Activated naive CD8-positive, alpha-beta T cell treated with anti-CD3 and anti-CD28 coated beads, Interleukin-2, amount 10 ng/mL, durations not matched to agents 7 days and 5 days (primary cell): ENCODE results near the gene SOCS1. TPM values are rescaled to one million over a fixed set of nuclear protein-coding genes. Genes with fewer than 3 reads are reported as not detected.

Experiments
- ATAC-seq: fragments of 150-1000 bp; cut with Tn5 transposase; one replicate; pipeline ENCODE4 v1.10.0; 2021; ENCODE audit warnings: low read depth, moderate library complexity
- POLR2A ChIA-PET: fragments of 350-600 bp; sonication (Branson Sonifier 250); formaldehyde crosslinking; loops from one replicate; lab custom pipeline; 2021; ENCODE audit warnings: antibody characterized with exemption; lab: Charles Lee
- DNase-seq: peaks from one replicate; pipeline ENCODE4 v3.0.0; 2021
- H3K27ac Mint-ChIP-seq: one replicate; pipeline ENCODE4 v1.8.0; 2022; ENCODE audit warnings: mild to moderate bottlenecking, mixed read lengths
- H3K27me3 Mint-ChIP-seq: one replicate; pipeline ENCODE4 v1.8.0; 2022; ENCODE audit warnings: mild to moderate bottlenecking, moderate library complexity, mixed read lengths
- H3K36me3 Mint-ChIP-seq: one replicate; pipeline ENCODE4 v1.8.0; 2021; ENCODE audit warnings: mild to moderate bottlenecking, mixed read lengths
- H3K4me1 Mint-ChIP-seq: one replicate; pipeline ENCODE4 v1.8.0; 2021; ENCODE audit warnings: mixed read lengths
- H3K4me3 Mint-ChIP-seq: one replicate; pipeline ENCODE4 v1.8.0; 2022; ENCODE audit warnings: mild to moderate bottlenecking, moderate library complexity, mixed read lengths
- H3K9me3 Mint-ChIP-seq: one replicate; pipeline ENCODE4 v1.8.0; 2021; ENCODE audit warnings: mixed read lengths
- total RNA-seq, 2 experiments: library from RNA; stranded (reverse); gene quantifications; one replicate each; pipeline ENCODE4 v1.2.3, GENCODE V29; 2021

SOCS1 gene
- total RNA-seq, 2 experiments from 2014 or later: 165 to 176 TPM

GRCh38 chr16:11241480-11242204 lies 14.4 kb downstream of the SOCS1 start:
- no peak for ATAC-seq
- no peak for DNase-seq
- Mint-ChIP-seq H3K27me3 (no peaks in the 10 kb centered on the region), H3K9me3 (no peaks in the 10 kb centered on the region), H3K4me1 (peaks cover 51% of the 10 kb centered on the region), H3K27ac (no peak overlapping the region), H3K36me3 (peaks cover 1% of the 10 kb centered on the region), H3K4me3 (no peak overlapping the region)
- POLR2A ChIA-PET: interaction anchor here (0.9 to 12.6 kb wide), 3 partner anchors 13 to 190 kb away, joined by 5 to 223 read pairs (median 10); partner anchors contain the start of gene SOCS1

GRCh38 chr16:11240636-11241473 lies 15.1 kb downstream of the SOCS1 start:
- DNase-seq (no peak), ATAC-seq (peak; percentile 61)
- Mint-ChIP-seq H3K27ac (no peak overlapping the region), H3K27me3 (no peaks in the 10 kb centered on the region), H3K4me3 (no peak overlapping the region), H3K9me3 (no peaks in the 10 kb centered on the region), H3K4me1 (peaks cover 49% of the 10 kb centered on the region), H3K36me3 (peaks cover 1% of the 10 kb centered on the region)
- POLR2A ChIA-PET: interaction anchor here (0.6 to 12.6 kb wide), 6 partner anchors 14 to 296 kb away, joined by 3 to 223 read pairs (median 4); partner anchors contain the start of gene SOCS1

GRCh38 chr16:11239644-11240632 lies 16.1 kb downstream of the SOCS1 start:
- H3K27ac Mint-ChIP-seq: no peak overlapping the region
- no peaks in the 10 kb centered on the region for H3K9me3 Mint-ChIP-seq
- DNase-seq: no peak
- peaks cover 47% of the 10 kb centered on the region for H3K4me1 Mint-ChIP-seq
- H3K27me3 Mint-ChIP-seq: no peaks in the 10 kb centered on the region
- ATAC-seq: no peak
- peaks cover under 1% of the 10 kb centered on the region for H3K36me3 Mint-ChIP-seq
- no peak overlapping the region for H3K4me3 Mint-ChIP-seq
- POLR2A ChIA-PET: interaction anchor here (0.7 to 12.6 kb wide), 6 partner anchors 15 to 295 kb away, joined by 3 to 223 read pairs (median 4); partner anchors contain the start of gene SOCS1

GRCh38 chr16:11238272-11239202 lies 17.5 kb downstream of the SOCS1 start:
- Mint-ChIP-seq H3K4me1 (peaks cover 56% of the 10 kb centered on the region), H3K27me3 (no peaks in the 10 kb centered on the region), H3K9me3 (no peaks in the 10 kb centered on the region), H3K27ac (peak overlapping the region; percentile 61), H3K4me3 (no peak overlapping the region), H3K36me3 (no peaks in the 10 kb centered on the region)
- DNase-seq (no peak), ATAC-seq (no peak)
- POLR2A ChIA-PET: interaction anchor here (1.0 to 12.6 kb wide), 5 partner anchors 9 to 186 kb away, joined by 3 to 223 read pairs (median 5); partner anchors contain the start of gene SOCS1

- H3K27ac Mint-ChIP-seq: peak overlapping the region; percentile 74
- H3K4me1 Mint-ChIP-seq: peaks cover 71% of the 10 kb centered on the region
- ATAC-seq: no peak
- no peak overlapping the region for H3K4me3 Mint-ChIP-seq
- no peak for DNase-seq
- POLR2A ChIA-PET: interaction anchor here (1.0 to 12.6 kb wide), 6 partner anchors 10 to 185 kb away, joined by 3 to 223 read pairs (median 4); partner anchors contain the start of gene SOCS1
- H3K27me3 Mint-ChIP-seq: no peaks in the 10 kb centered on the region
- no peaks in the 10 kb centered on the region for H3K9me3 Mint-ChIP-seq
- H3K36me3 Mint-ChIP-seq: no peaks in the 10 kb centered on the region
These were observed 19.3 kb downstream of the SOCS1 start for GRCh38 chr16:11236461-11237254.

GRCh38 chr16:11235703-11235991 lies 20.4 kb downstream of the SOCS1 start:
- ATAC-seq: no peak
- no peak for DNase-seq
- Mint-ChIP-seq H3K27me3 (no peaks in the 10 kb centered on the region), H3K27ac (peak overlapping the region; percentile 81), H3K4me1 (peaks cover 78% of the 10 kb centered on the region), H3K4me3 (no peak overlapping the region), H3K9me3 (no peaks in the 10 kb centered on the region), H3K36me3 (no peaks in the 10 kb centered on the region)
- POLR2A ChIA-PET: interaction anchor here (0.6 to 12.6 kb wide), 6 partner anchors 10 to 608 kb away, joined by 3 to 223 read pairs (median 5); partner anchors contain the start of gene SOCS1

GRCh38 chr16:11234884-11235702 lies 20.9 kb downstream of the SOCS1 start:
- H3K36me3 Mint-ChIP-seq: no peaks in the 10 kb centered on the region
- no peaks in the 10 kb centered on the region for H3K27me3 Mint-ChIP-seq
- ATAC-seq (no peak), DNase-seq (no peak)
- POLR2A ChIA-PET: interaction anchor here (0.6 to 12.6 kb wide), 7 partner anchors 10 to 609 kb away, joined by 3 to 223 read pairs (median 6); partner anchors contain the start of gene SOCS1
- peak overlapping the region; percentile 81 for H3K27ac Mint-ChIP-seq
- peak overlapping the region; percentile 34 for H3K4me3 Mint-ChIP-seq
- no peaks in the 10 kb centered on the region for H3K9me3 Mint-ChIP-seq
- H3K4me1 Mint-ChIP-seq: peaks cover 73% of the 10 kb centered on the region

- Mint-ChIP-seq H3K4me1 (peaks cover 76% of the 10 kb centered on the region), H3K27me3 (no peaks in the 10 kb centered on the region), H3K36me3 (no peaks in the 10 kb centered on the region), H3K9me3 (no peaks in the 10 kb centered on the region), H3K27ac (peak overlapping the region; percentile 95), H3K4me3 (peak overlapping the region; percentile 84)
- peak; percentile 23 for ATAC-seq
- peak; percentile 77 for DNase-seq
- POLR2A ChIA-PET: interaction anchor here (0.6 to 12.6 kb wide), 20 partner anchors 9 to 261 kb away, joined by 3 to 223 read pairs (median 5); partner anchors contain the start of gene SOCS1
These were observed 22.2 kb downstream of the SOCS1 start for GRCh38 chr16:11233727-11234376.

- Mint-ChIP-seq H3K36me3 (no peaks in the 10 kb centered on the region), H3K4me3 (peak overlapping the region; percentile 84), H3K9me3 (no peaks in the 10 kb centered on the region), H3K27ac (peak overlapping the region; percentile 95), H3K4me1 (peaks cover 76% of the 10 kb centered on the region), H3K27me3 (no peaks in the 10 kb centered on the region)
- POLR2A ChIA-PET: interaction anchor here (0.5 to 12.6 kb wide), 26 partner anchors 9 to 260 kb away, joined by 3 to 223 read pairs (median 4); partner anchors contain the start of gene SOCS1
- peak; percentile 91 for DNase-seq
- peak; percentile 81 for ATAC-seq
These were observed 22.9 kb downstream of the SOCS1 start for GRCh38 chr16:11232852-11233726.
